Effector memory CD4-positive, alpha-beta T cell (primary cell): ENCODE measurements around the gene AMHR2.
A peak's percentile ranks its signal among the peaks of the same experiment; 100 is the strongest.

Experiments
- DNase-seq, 3 donors: peaks; one replicate each; pipeline ENCODE4 v3.0.0-alpha.2; 2020
- H3K27ac ChIP-seq: 2 replicates; pipeline ENCODE4 v1.7.0; 2013; ENCODE audit warnings: mild to moderate bottlenecking, low read length, moderate library complexity; ENCODE audit not compliant: insufficient read depth, poor library complexity, severe bottlenecking
- H3K27me3 ChIP-seq: replicated peaks from 2 replicates; pipeline ENCODE4 v1.7.0; 2013; ENCODE audit warnings: mild to moderate bottlenecking, low read length; ENCODE audit not compliant: insufficient read depth, control insufficient read depth, poor library complexity, severe bottlenecking
- H3K36me3 ChIP-seq: 2 replicates; pipeline ENCODE4 v1.7.0; 2013; ENCODE audit warnings: mild to moderate bottlenecking, low read length, moderate library complexity; ENCODE audit not compliant: control insufficient read depth, insufficient read depth
- H3K4me1 ChIP-seq: 2 replicates; pipeline ENCODE4 v1.7.0; 2013; ENCODE audit warnings: low read length, mild to moderate bottlenecking; ENCODE audit not compliant: control insufficient read depth, insufficient read depth, poor library complexity, severe bottlenecking
- H3K4me3 ChIP-seq: 2 replicates; pipeline ENCODE4 v1.7.0; 2013; ENCODE audit warnings: low read length, low read depth, mild to moderate bottlenecking; ENCODE audit not compliant: insufficient read depth, poor library complexity, severe bottlenecking
- H3K9me3 ChIP-seq: 2 replicates; pipeline ENCODE4 v1.7.0; 2013; ENCODE audit warnings: mild to moderate bottlenecking, low read length, moderate library complexity; ENCODE audit not compliant: control insufficient read depth

Gene AMHR2

DNA sequence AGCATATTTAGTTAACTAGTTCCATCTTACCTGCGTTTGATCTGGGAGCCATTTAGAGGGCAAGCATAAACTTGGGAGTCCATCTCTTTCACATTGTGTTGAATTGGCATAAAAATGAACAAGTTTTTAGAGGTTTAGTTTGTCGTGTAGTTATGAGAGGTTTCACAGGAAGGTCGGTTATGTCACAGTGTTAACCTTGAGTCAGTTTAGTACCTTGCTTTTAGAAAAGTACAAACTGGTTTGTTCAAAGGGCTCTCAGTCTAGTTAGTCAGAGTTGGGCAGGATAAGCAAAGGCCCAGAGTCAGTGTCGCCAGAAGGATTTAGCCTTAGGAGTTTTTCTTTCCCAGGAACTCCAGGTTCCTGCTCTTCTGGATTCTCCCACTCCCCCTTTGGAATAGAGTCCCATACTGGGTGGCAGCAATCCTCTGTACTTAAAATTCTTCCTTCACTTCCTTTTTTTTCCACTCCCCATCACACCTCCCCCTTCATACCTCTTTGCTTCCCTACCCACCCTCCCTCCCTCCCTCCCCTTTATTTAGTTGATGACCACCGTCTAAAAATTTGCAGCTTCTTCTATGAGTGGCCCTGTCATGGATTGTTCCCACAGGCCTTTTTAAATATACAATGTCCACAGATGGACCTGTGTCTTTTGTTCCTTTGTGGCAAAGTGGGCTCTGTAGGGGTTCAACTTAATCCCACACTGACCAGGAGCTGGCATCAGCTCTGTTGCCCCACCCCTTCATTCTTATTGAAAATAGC, 40.3 kb downstream of the AMHR2 start:
- Histone ChIP-seq H3K27ac (no peak overlapping the region), H3K36me3 (peaks cover 99% of the 10 kb centered on the region), H3K4me1 (no peaks in the 10 kb centered on the region), H3K27me3 (no peaks in the 10 kb centered on the region), H3K4me3 (no peak overlapping the region), H3K9me3 (no peaks in the 10 kb centered on the region)
- no peak for DNase-seq

DNA sequence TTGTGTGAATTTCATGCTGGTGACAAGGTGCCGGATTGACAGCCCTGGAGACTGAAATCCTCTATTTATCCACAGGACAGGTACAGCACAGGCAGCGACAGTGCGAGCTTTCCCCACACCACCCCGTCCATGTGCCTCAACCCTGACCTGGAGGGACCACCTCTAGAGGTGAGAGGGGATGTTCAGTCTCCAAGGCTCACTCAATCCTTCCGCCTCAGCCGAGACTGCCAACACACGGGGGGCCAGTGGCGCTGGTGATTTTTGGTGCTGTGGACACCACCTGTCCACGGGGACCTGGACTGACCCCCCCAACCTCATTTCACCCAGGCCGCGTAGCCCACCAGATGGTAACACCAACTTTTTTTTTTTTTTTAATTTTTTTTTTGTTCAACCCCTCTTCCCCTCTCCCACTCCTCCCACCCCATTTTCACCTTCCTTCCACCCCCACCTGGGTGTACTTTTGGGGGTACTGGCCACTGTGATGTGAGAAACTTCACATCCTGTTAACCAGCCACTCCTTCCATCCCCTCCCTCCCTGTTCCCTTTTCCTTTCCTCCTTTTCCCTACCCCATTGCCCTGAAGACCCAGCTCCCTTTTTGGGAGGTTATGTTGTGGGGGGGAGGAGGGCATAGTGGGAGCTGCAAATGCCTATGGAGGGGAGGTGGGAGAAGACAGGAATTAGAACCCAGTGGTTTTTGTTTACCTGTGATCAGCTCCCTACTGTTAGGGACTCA, 41.2 kb downstream of the AMHR2 start:
- Histone ChIP-seq H3K4me1 (no peaks in the 10 kb centered on the region), H3K4me3 (no peak overlapping the region), H3K27ac (no peak overlapping the region), H3K36me3 (peaks cover 99% of the 10 kb centered on the region), H3K9me3 (no peaks in the 10 kb centered on the region), H3K27me3 (no peaks in the 10 kb centered on the region)
- DNase-seq = no peak

DNA sequence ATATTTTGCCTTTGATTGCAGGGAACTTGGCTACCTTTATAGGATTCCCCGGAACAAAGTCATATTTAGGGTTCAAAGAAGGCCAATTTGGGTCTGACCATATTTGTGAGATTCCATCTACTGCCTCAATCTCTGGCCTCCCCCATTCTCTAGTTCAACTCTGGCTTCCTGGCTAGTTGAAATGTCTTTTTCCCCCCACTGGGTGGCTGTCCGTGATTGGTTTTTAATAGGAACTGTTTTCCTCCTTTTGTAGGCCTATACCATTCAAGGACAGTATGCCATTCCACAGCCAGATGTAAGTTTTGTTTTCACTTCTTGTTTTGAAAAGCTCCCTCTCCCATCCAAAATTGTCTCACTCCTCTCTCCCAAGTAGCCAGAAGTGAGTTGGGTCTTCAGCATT, 42.0 kb downstream of the AMHR2 start:
- no peaks in the 10 kb centered on the region for H3K27me3 ChIP-seq
- no peaks in the 10 kb centered on the region for H3K4me1 ChIP-seq
- DNase-seq = no peak
- no peak overlapping the region for H3K27ac ChIP-seq
- H3K36me3 ChIP-seq = peaks cover 97% of the 10 kb centered on the region
- no peak overlapping the region for H3K4me3 ChIP-seq
- no peaks in the 10 kb centered on the region for H3K9me3 ChIP-seq

DNA sequence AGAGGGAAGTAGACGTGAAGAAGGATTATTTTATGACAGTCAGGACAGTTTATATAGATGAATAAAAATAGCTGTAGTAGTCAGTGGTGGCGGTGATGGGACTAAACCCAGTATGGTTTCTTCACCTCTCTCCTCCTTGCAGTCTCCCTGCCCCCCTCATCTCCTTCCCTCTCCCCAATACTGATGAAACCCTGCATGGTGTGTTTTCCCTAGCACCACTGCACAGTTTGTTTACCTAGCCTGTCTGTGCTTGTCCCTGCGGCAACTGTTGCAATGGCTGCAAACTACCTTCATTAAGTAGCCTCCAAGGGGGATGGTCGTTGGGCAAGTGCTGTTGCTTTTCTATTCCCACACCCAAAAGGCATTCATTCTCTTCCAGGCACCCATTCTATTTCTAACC, 43.0 kb downstream of the AMHR2 start:
- Histone ChIP-seq H3K36me3 (peaks cover 95% of the 10 kb centered on the region), H3K4me1 (no peaks in the 10 kb centered on the region), H3K27me3 (no peaks in the 10 kb centered on the region), H3K9me3 (no peaks in the 10 kb centered on the region), H3K27ac (no peak overlapping the region), H3K4me3 (no peak overlapping the region)
- DNase-seq = no peak

DNA sequence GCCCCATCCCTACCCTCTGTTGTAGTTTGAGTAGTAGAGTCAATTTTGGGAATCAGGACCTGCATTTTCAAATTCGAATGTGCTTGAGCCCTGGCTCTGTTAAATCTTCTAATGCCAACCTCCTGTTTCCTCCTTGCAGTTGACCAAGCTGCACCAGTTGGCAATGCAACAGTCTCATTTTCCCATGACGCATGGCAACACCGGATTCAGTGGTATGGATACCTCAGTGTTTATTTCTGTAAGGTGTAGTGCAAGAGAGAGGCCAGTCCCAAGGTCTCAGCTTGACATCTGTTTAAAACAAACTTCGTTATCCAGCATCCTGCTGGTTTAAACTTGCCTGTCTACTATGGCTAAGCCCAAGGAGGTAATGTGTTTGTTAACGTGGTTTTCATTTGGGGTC, 43.4 kb downstream of the AMHR2 start:
- DNase-seq = no peak
- peaks cover 95% of the 10 kb centered on the region for H3K36me3 ChIP-seq

DNA sequence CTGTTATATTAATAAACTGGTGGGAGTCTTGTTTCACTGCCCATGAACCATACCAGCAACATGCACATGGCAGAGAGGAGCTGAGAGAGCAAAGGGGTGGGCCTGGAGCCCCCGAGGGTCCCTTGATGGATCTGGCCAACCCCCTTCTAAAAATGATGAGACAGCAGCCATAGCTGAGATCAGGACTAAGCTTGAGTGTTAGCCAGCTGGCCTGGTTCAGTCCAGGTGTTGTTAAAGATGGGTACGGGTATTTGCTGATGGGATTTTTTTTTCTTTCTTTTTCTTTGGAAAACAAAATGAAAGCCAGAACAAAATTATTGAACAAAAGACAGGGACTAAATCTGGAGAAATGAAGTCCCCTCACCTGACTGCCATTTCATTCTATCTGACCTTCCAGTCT, 44.2 kb downstream of the AMHR2 start:
- no peak overlapping the region for H3K27ac ChIP-seq
- no peak for DNase-seq
- no peak overlapping the region for H3K4me3 ChIP-seq
- peaks cover 95% of the 10 kb centered on the region for H3K36me3 ChIP-seq
- H3K4me1 ChIP-seq = no peaks in the 10 kb centered on the region
- H3K9me3 ChIP-seq = no peaks in the 10 kb centered on the region
- H3K27me3 ChIP-seq = no peaks in the 10 kb centered on the region

More for the DNA sequence above, 43.4 kb downstream of the AMHR2 start:
- Histone ChIP-seq H3K27ac (no peak overlapping the region), H3K27me3 (no peaks in the 10 kb centered on the region), H3K4me1 (no peaks in the 10 kb centered on the region), H3K4me3 (no peak overlapping the region), H3K9me3 (no peaks in the 10 kb centered on the region)

DNA sequence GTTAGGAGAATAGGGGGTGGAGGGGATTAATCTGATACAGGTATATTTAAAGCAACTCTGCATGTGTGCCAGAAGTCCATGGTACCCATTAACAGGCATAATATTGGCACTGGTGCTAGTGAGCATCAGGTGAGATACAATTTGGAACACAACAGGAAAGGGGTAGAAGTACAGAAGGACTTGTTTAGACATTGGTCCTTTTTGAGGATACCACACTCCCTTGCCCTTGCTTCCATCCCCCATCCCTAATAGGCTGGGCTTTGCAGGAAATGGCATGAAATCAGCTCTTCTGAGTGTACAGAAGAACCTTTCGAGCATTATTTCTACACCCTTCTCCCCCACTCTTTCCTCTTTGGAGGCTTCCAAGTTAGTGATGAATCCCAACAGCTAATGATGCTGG, 44.6 kb downstream of the AMHR2 start:
- H3K4me1 ChIP-seq = peaks cover under 1% of the 10 kb centered on the region
- DNase-seq = no peak
- H3K9me3 ChIP-seq = no peaks in the 10 kb centered on the region
- no peaks in the 10 kb centered on the region for H3K27me3 ChIP-seq
- no peak overlapping the region for H3K27ac ChIP-seq
- H3K4me3 ChIP-seq = no peak overlapping the region
- H3K36me3 ChIP-seq = peaks cover 95% of the 10 kb centered on the region

DNA sequence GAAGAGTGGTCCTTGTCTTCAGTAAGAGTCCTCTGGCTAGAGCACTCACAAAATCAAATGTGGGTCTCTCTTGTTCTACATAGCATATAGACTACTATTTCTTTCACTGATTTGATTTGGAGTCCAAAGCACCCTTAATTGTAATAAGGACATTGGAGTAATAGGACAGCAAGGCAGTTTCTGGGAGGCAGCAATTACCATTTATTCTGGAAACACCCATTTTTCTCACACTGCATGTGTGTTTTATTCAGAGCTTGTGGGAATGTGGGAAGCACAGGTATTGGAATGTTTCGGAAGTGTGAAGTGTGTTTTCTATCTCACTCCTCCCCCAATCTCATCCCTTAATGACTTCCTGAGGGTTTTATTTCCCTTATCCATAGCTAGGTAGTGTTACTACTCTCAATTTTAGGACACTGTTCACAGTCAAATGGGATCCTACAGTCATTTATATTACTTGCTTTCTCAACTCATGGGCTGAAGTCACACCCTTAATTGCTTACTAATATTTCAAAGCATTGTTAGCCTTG, 48.5 kb downstream of the AMHR2 start:
- no peaks in the 10 kb centered on the region for H3K9me3 ChIP-seq
- H3K27me3 ChIP-seq = no peaks in the 10 kb centered on the region
- no peak overlapping the region for H3K4me3 ChIP-seq
- H3K36me3 ChIP-seq = peaks cover 95% of the 10 kb centered on the region
- no peak for DNase-seq
- H3K4me1 ChIP-seq = peaks cover 12% of the 10 kb centered on the region
- H3K27ac ChIP-seq = no peak overlapping the region

DNA sequence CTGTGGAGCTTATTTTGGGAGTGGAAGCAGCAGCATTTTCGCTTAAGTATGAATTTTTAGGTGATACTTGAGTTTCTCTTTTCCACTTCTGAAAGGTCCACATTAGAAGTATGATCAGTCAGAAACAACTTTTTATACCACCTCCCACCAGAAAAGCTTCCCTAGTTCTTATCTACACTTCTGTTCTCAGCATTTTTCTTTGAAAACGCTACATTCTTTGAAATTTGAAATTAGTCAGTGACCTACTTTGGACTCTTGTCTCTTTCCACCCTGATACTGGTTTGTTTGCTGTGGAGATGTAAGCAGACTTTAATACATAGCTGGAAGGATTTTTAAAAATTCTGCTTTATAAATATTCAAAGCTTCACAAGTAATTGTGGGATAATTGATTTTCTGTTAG, 50.4 kb downstream of the AMHR2 start:
- no peaks in the 10 kb centered on the region for H3K27me3 ChIP-seq
- peak overlapping the region; percentile 34 for H3K27ac ChIP-seq
- no peaks in the 10 kb centered on the region for H3K9me3 ChIP-seq
- H3K36me3 ChIP-seq = peaks cover 90% of the 10 kb centered on the region
- no peak for DNase-seq
- H3K4me1 ChIP-seq = peaks cover 12% of the 10 kb centered on the region
- no peak overlapping the region for H3K4me3 ChIP-seq

DNA sequence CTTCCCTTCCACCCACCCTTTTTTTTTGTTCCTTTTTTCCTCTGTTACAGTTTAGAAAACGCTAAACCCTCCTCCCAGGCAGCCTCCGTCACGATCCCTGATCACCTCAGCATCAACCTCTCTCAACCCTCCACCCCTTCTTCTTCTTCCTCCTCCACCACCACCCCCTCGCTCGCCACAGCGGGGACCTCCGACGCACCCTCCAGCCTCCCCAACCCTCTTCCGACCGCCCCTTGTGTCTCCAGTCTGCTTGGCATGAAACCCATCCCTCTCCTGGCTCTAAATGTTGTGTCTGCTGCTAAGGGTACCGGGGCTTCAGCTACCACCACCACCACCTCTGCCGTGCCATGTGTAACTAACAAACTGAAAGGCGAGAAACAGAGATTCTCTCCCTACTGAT, 51.2 kb downstream of the AMHR2 start:
- H3K27ac ChIP-seq = peak overlapping the region; percentile 34

More for the DNA sequence above, 51.2 kb downstream of the AMHR2 start:
- no peak for DNase-seq
- Histone ChIP-seq H3K9me3 (no peaks in the 10 kb centered on the region), H3K36me3 (peaks cover 90% of the 10 kb centered on the region), H3K4me3 (no peak overlapping the region), H3K27me3 (no peaks in the 10 kb centered on the region), H3K4me1 (peaks cover 12% of the 10 kb centered on the region)
